A673 (cell line): Measurements from ENCODE around the gene PIK3C2A. TPM values are rescaled to one million over a fixed set of nuclear protein-coding genes. Genes with fewer than 3 reads are reported as not detected.
A peak's percentile ranks its signal among the peaks of the same experiment; 100 is the strongest.

Source experiments
- BruUV-seq: library from RNA; stranded (reverse); fragments of 400-500 nt; replicated peaks from 2 replicates; lab custom pipeline; 2021; lab: Mats Ljungman, UMichigan
- CTCF ChIA-PET: fragments of 300-600 bp; sonication (Branson Sonifier 250); formaldehyde crosslinking; loops from one replicate; lab custom pipeline; 2022; ENCODE audit warnings: antibody characterized with exemption; lab: Charles Lee
- POLR2A ChIA-PET: fragments of 300-600 bp; sonication (Branson Sonifier 250); formaldehyde crosslinking; loops from one replicate; lab custom pipeline; 2022; ENCODE audit warnings: antibody characterized with exemption; ENCODE audit not compliant: low non-redundant PET; lab: Charles Lee
- DNase-seq: peaks from one replicate; pipeline ENCODE4 v3.0.0-alpha.2; 2015; ENCODE audit warnings: low spot score
- H3K27ac ChIP-seq: fragments of 200-600 bp; sonication (generic); 2 replicates; pipeline ENCODE4 v1.5.1; 2016; ENCODE audit warnings: mixed run types, low read depth, mild to moderate bottlenecking, mixed read lengths, antibody characterized with exemption, low read length; ENCODE audit not compliant: poor library complexity, severe bottlenecking
- H3K27me3 ChIP-seq: fragments of 200-600 bp; sonication (generic); replicated peaks from 2 replicates; pipeline ENCODE4 v1.6.1; 2017; ENCODE audit warnings: mixed run types, low read depth, mild to moderate bottlenecking, mixed read lengths, antibody characterized with exemption, low read length; ENCODE audit not compliant: insufficient read depth, poor library complexity
- H3K36me3 ChIP-seq: fragments of 200-600 bp; sonication (generic); 2 replicates; pipeline ENCODE4 v1.6.1; 2016; ENCODE audit warnings: mixed run types, mild to moderate bottlenecking, mixed read lengths, antibody characterized with exemption, low read length; ENCODE audit not compliant: insufficient read depth, poor library complexity, severe bottlenecking
- H3K4me1 ChIP-seq: fragments of 200-600 bp; sonication (generic); 2 replicates; pipeline ENCODE4 v1.6.1; 2017; ENCODE audit warnings: mixed run types, mild to moderate bottlenecking, mixed read lengths, antibody characterized with exemption, low read length; ENCODE audit not compliant: insufficient read depth, poor library complexity, severe bottlenecking
- H3K4me3 ChIP-seq: fragments of 200-600 bp; sonication (generic); 2 replicates; pipeline ENCODE4 v1.5.1; 2016; ENCODE audit warnings: low read depth, mixed run types, mild to moderate bottlenecking, mixed read lengths, low read length; ENCODE audit not compliant: poor library complexity, severe bottlenecking
- H3K9me3 ChIP-seq: fragments of 200-600 bp; sonication (generic); 2 replicates; pipeline ENCODE4 v1.6.1; 2016; ENCODE audit warnings: mixed run types, low read depth, mild to moderate bottlenecking, mixed read lengths, antibody characterized with exemption, low read length; ENCODE audit not compliant: poor library complexity, severe bottlenecking
- CTCF ChIP-seq: fragments of 300-800, 200-600 bp; sonication (generic); conservative IDR thresholded peaks from 2 replicates; pipeline ENCODE4 v1.5.1; 2017; ENCODE audit warnings: low read depth, mild to moderate bottlenecking, antibody characterized with exemption, low read length, moderate library complexity, mixed read lengths
- EZH2 ChIP-seq: fragments of 200-600 bp; sonication (generic); IDR thresholded peaks from 2 replicates; pipeline ENCODE4 v1.6.1; 2017; ENCODE audit warnings: borderline replicate concordance, low read depth, mild to moderate bottlenecking, mixed read lengths, antibody characterized with exemption, low read length; ENCODE audit not compliant: poor library complexity, severe bottlenecking
- intact Hi-C: fragments of 100-400 bp; cut with micrococcal nuclease; formaldehyde crosslinking; loops from one replicate; pipeline ENCODE4 v1.10.0; 2022; ENCODE audit not compliant: unreplicated experiment
- total RNA-seq: library from RNA; stranded (reverse); gene quantifications from 2 replicates; pipeline ENCODE4 v1.2.3, GENCODE V29; 2021

Gene PIK3C2A
- total RNA-seq, 1 experiment from 2014 or later, result 44.2 TPM

- H3K4me3 ChIP-seq, result no peak overlapping the region
- ChIA-PET CTCF (no interaction called here), POLR2A (no interaction called here)
- H3K27me3 ChIP-seq, result no peaks in the 10 kb centered on the region
- no peaks in the 10 kb centered on the region for H3K36me3 ChIP-seq
- no peak for DNase-seq
- intact Hi-C loops, result no loop called here
- no TSS peak for BruUV-seq
- peaks cover 24% of the 10 kb centered on the region for H3K4me1 ChIP-seq
- no peak overlapping the region for H3K27ac ChIP-seq
- no peak for TF ChIP-seq EZH2
- TF ChIP-seq CTCF, result no peak
- H3K9me3 ChIP-seq, result no peaks in the 10 kb centered on the region
Observed at GRCh38 chr11:17162376-17162775, 45.4 kb downstream of the PIK3C2A start.

GRCh38 chr11:17161515-17161914 is 46.3 kb downstream of the PIK3C2A start:
- no peaks in the 10 kb centered on the region for H3K9me3 ChIP-seq
- ChIA-PET CTCF (no interaction called here), POLR2A (no interaction called here)
- H3K4me1 ChIP-seq, result peaks cover 24% of the 10 kb centered on the region
- H3K36me3 ChIP-seq, result no peaks in the 10 kb centered on the region
- H3K27me3 ChIP-seq, result no peaks in the 10 kb centered on the region
- intact Hi-C loops, result no loop called here
- BruUV-seq, result no TSS peak
- DNase-seq, result peak; percentile 66
- TF ChIP-seq CTCF (no peak), EZH2 (no peak)
- no peak overlapping the region for H3K4me3 ChIP-seq
- no peak overlapping the region for H3K27ac ChIP-seq

GRCh38 chr11:17159441-17159840 is 48.3 kb downstream of the PIK3C2A start:
- intact Hi-C loops, result no loop called here
- no peak for DNase-seq
- no TSS peak for BruUV-seq
- Histone ChIP-seq H3K4me3 (no peak overlapping the region), H3K36me3 (no peaks in the 10 kb centered on the region), H3K9me3 (no peaks in the 10 kb centered on the region), H3K4me1 (peaks cover 16% of the 10 kb centered on the region), H3K27ac (no peak overlapping the region), H3K27me3 (no peaks in the 10 kb centered on the region)
- TF ChIP-seq CTCF (no peak), EZH2 (no peak)
- CTCF ChIA-PET, result no interaction called here
- POLR2A ChIA-PET, result no interaction called here

Other genes with a start within 250 kb of the PIK3C2A start
- 1.7 and 5.4 TPM in 2 replicates for gene PLEKHA7, start 193.6 kb downstream of the PIK3C2A start, total RNA-seq
- gene RPS13, start 130.3 kb downstream of the PIK3C2A start, total RNA-seq, result 704 and 746 TPM in 2 replicates
- gene NUCB2, start 68.8 kb upstream of the PIK3C2A start, total RNA-seq, result 39.6 and 46.2 TPM in 2 replicates
- 5.0 and 5.8 TPM in 2 replicates for gene NCR3LG1, start 143.8 kb upstream of the PIK3C2A start, total RNA-seq
- 0.34 and 0.59 TPM in 2 replicates for gene KCNJ11, start 180.7 kb upstream of the PIK3C2A start, total RNA-seq